Large intestine (tissue), 3 donors: ENCODE results near the gene PEA15. TPM values are rescaled to one million over a fixed set of nuclear protein-coding genes. Genes with fewer than 3 reads are reported as not detected.

Experiments used
- DNase-seq, 2 donors: peaks; one replicate each; pipeline versions ENCODE4 v3.0.0 to v3.0.0-alpha.2; 2013
- H3K27ac ChIP-seq: one replicate; pipeline ENCODE4 v1.5.1; 2013; ENCODE audit warnings: low read length
- H3K27me3 ChIP-seq: 2 replicates; pipeline ENCODE4 v1.6.1; 2013; ENCODE audit warnings: low read length; ENCODE audit not compliant: control insufficient read depth, insufficient read depth
- H3K36me3 ChIP-seq: 2 replicates; pipeline ENCODE4 v1.6.1; 2013; ENCODE audit warnings: low read length; ENCODE audit not compliant: control insufficient read depth, insufficient read depth
- H3K4me1 ChIP-seq: one replicate; pipeline ENCODE4 v1.6.1; 2013; ENCODE audit warnings: low read length; ENCODE audit not compliant: control insufficient read depth, insufficient read depth
- H3K4me3 ChIP-seq: one replicate; pipeline ENCODE4 v1.5.1; 2013; ENCODE audit warnings: low read length
- H3K9me3 ChIP-seq: one replicate; pipeline ENCODE4 v1.6.1; 2013; ENCODE audit warnings: mild to moderate bottlenecking, low read depth, low read length, moderate library complexity; ENCODE audit not compliant: control insufficient read depth
- WGBS: methylation state at CpG from one replicate; pipeline ENCODE4 v1.1.5; 2013; ENCODE audit warnings: low lambda C conversion rate; ENCODE audit not compliant: insufficient coverage; 5-methylcytosine and 5-hydroxymethylcytosine counted together
- polyA plus RNA-seq: library from polyadenylated mRNA; unstranded; fragments of 120-200 nt; gene quantifications from one replicate; pipeline ENCODE4 v1.2.1, GENCODE V29; 2013

The PEA15 gene
- polyA plus RNA-seq, 1 donor = 74.8 TPM

- DNase-seq = no peak
- Histone ChIP-seq H3K36me3 (peaks cover 50% of the 10 kb centered on the region), H3K9me3 (no peaks in the 10 kb centered on the region), H3K4me3 (no peak overlapping the region), H3K4me1 (peaks cover 13% of the 10 kb centered on the region), H3K27ac (no peak overlapping the region), H3K27me3 (no peaks in the 10 kb centered on the region)
- no CpG with 5 or more reads among the region's 9 CpGs for WGBS
These were observed 2.8 kb downstream of the PEA15 start for GRCh38 chr1:160207771-160208556.

- no CpG with 5 or more reads among the region's 6 CpGs for WGBS
- Histone ChIP-seq H3K27ac (no peak overlapping the region), H3K4me1 (peaks cover 13% of the 10 kb centered on the region), H3K9me3 (no peaks in the 10 kb centered on the region), H3K4me3 (no peak overlapping the region), H3K36me3 (peaks cover 58% of the 10 kb centered on the region), H3K27me3 (no peaks in the 10 kb centered on the region)
- DNase-seq = no peak
These were observed 3.6 kb downstream of the PEA15 start for GRCh38 chr1:160208557-160209320.

GRCh38 chr1:160209321-160210046 is 4.3 kb downstream of the PEA15 start:
- Histone ChIP-seq H3K4me3 (no peak overlapping the region), H3K27ac (no peak overlapping the region), H3K4me1 (peaks cover 13% of the 10 kb centered on the region), H3K36me3 (peaks cover 65% of the 10 kb centered on the region), H3K9me3 (no peaks in the 10 kb centered on the region), H3K27me3 (no peaks in the 10 kb centered on the region)
- WGBS = 100% methylated on average over 1 of the region's 7 CpGs
- DNase-seq = no peak

- Histone ChIP-seq H3K9me3 (no peaks in the 10 kb centered on the region), H3K36me3 (peaks cover 76% of the 10 kb centered on the region), H3K4me1 (peaks cover 9% of the 10 kb centered on the region), H3K4me3 (no peak overlapping the region), H3K27me3 (no peaks in the 10 kb centered on the region), H3K27ac (no peak overlapping the region)
- no peak for DNase-seq
- WGBS = no CpG with 5 or more reads among the region's 5 CpGs
These were observed 5.4 kb downstream of the PEA15 start for GRCh38 chr1:160210561-160210960.

- Histone ChIP-seq H3K27ac (no peak overlapping the region), H3K27me3 (no peaks in the 10 kb centered on the region), H3K4me3 (no peak overlapping the region), H3K36me3 (peaks cover 82% of the 10 kb centered on the region), H3K9me3 (no peaks in the 10 kb centered on the region), H3K4me1 (peaks cover 4% of the 10 kb centered on the region)
- no CpG with 5 or more reads among the region's 10 CpGs for WGBS
- DNase-seq = no peak
These were observed 6.0 kb downstream of the PEA15 start for GRCh38 chr1:160211046-160211790.

GRCh38 chr1:160214481-160215140 is 9.4 kb downstream of the PEA15 start:
- Histone ChIP-seq H3K27ac (no peak overlapping the region), H3K27me3 (no peaks in the 10 kb centered on the region), H3K9me3 (no peaks in the 10 kb centered on the region), H3K36me3 (peaks cover 94% of the 10 kb centered on the region), H3K4me3 (no peak overlapping the region), H3K4me1 (peaks cover 5% of the 10 kb centered on the region)
- no CpG with 5 or more reads among the region's 3 CpGs for WGBS
- no peak for DNase-seq

GRCh38 chr1:160216301-160216700 is 11.1 kb downstream of the PEA15 start:
- Histone ChIP-seq H3K27ac (no peak overlapping the region), H3K27me3 (no peaks in the 10 kb centered on the region), H3K36me3 (peaks cover 91% of the 10 kb centered on the region), H3K4me1 (peaks cover 5% of the 10 kb centered on the region), H3K4me3 (no peak overlapping the region), H3K9me3 (no peaks in the 10 kb centered on the region)
- DNase-seq = no peak

- Histone ChIP-seq H3K27me3 (no peaks in the 10 kb centered on the region), H3K36me3 (peaks cover 93% of the 10 kb centered on the region), H3K27ac (no peak overlapping the region), H3K4me3 (no peak overlapping the region), H3K4me1 (peaks cover 5% of the 10 kb centered on the region), H3K9me3 (no peaks in the 10 kb centered on the region)
- peak in 1 of 2 donors; percentile 54 for DNase-seq
- WGBS = no CpG with 5 or more reads among the region's 10 CpGs
These were observed 12.4 kb downstream of the PEA15 start for GRCh38 chr1:160217481-160218051.

GRCh38 chr1:160219062-160219929 is 14.1 kb downstream of the PEA15 start:
- H3K4me1 ChIP-seq = peaks cover 5% of the 10 kb centered on the region
- no peaks in the 10 kb centered on the region for H3K9me3 ChIP-seq
- peaks cover 93% of the 10 kb centered on the region for H3K36me3 ChIP-seq
- H3K4me3 ChIP-seq = no peak overlapping the region
- no peak overlapping the region for H3K27ac ChIP-seq
- H3K27me3 ChIP-seq = no peaks in the 10 kb centered on the region
- WGBS = no CpG with 5 or more reads among the region's 4 CpGs
- peak; percentile 39 to 40 for DNase-seq
